Measurements from ENCODE around the gene FANCE.

GRCh38 chr6:35427435-35427834 lies 24.7 kb upstream of the FANCE start:
- TF ChIP-seq, protein P1, sequence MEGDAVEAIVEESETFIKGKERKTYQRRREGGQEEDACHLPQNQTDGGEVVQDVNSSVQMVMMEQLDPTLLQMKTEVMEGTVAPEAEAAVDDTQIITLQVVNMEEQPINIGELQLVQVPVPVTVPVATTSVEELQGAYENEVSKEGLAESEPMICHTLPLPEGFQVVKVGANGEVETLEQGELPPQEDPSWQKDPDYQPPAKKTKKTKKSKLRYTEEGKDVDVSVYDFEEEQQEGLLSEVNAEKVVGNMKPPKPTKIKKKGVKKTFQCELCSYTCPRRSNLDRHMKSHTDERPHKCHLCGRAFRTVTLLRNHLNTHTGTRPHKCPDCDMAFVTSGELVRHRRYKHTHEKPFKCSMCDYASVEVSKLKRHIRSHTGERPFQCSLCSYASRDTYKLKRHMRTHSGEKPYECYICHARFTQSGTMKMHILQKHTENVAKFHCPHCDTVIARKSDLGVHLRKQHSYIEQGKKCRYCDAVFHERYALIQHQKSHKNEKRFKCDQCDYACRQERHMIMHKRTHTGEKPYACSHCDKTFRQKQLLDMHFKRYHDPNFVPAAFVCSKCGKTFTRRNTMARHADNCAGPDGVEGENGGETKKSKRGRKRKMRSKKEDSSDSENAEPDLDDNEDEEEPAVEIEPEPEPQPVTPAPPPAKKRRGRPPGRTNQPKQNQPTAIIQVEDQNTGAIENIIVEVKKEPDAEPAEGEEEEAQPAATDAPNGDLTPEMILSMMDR (IDR thresholded peaks at IDR 0.05 in 2 of 3, conservative IDR thresholded peaks at IDR 0.05 in 1 of 3; ENCODE audit: borderline replicate concordance in 1 of 3, insufficient read depth in 1 of 3, low read depth in 2 of 3, low read length in 2 of 3): no peak
- TF ChIP-seq, protein P2, sequence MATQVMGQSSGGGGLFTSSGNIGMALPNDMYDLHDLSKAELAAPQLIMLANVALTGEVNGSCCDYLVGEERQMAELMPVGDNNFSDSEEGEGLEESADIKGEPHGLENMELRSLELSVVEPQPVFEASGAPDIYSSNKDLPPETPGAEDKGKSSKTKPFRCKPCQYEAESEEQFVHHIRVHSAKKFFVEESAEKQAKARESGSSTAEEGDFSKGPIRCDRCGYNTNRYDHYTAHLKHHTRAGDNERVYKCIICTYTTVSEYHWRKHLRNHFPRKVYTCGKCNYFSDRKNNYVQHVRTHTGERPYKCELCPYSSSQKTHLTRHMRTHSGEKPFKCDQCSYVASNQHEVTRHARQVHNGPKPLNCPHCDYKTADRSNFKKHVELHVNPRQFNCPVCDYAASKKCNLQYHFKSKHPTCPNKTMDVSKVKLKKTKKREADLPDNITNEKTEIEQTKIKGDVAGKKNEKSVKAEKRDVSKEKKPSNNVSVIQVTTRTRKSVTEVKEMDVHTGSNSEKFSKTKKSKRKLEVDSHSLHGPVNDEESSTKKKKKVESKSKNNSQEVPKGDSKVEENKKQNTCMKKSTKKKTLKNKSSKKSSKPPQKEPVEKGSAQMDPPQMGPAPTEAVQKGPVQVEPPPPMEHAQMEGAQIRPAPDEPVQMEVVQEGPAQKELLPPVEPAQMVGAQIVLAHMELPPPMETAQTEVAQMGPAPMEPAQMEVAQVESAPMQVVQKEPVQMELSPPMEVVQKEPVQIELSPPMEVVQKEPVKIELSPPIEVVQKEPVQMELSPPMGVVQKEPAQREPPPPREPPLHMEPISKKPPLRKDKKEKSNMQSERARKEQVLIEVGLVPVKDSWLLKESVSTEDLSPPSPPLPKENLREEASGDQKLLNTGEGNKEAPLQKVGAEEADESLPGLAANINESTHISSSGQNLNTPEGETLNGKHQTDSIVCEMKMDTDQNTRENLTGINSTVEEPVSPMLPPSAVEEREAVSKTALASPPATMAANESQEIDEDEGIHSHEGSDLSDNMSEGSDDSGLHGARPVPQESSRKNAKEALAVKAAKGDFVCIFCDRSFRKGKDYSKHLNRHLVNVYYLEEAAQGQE (IDR thresholded peaks at IDR 0.05; ENCODE audit: low read depth): no peak
- TF ChIP-seq CEBPB (IDR thresholded peaks at IDR 0.05; ENCODE audit: low read depth): no peak
- TF ChIP-seq POLR2AphosphoS5 (IDR thresholded peaks at IDR 0.05; ENCODE audit: low read depth, low read length): no peak
- TF ChIP-seq POLR2A (IDR thresholded peaks at IDR 0.05; ENCODE audit: borderline replicate concordance, extremely low read depth, insufficient read depth, insufficient read length): no peak
- no peak for TF ChIP-seq ZNF274 (IDR thresholded peaks at IDR 0.05; ENCODE audit: low read depth, low read length)
- no peak for TF ChIP-seq EZH2 (IDR thresholded peaks at IDR 0.05)
- no peak for TF ChIP-seq YY1 (IDR thresholded peaks at IDR 0.05; ENCODE audit: extremely low read depth, insufficient replicate concordance, low read depth, low read length)
- TF ChIP-seq, protein P3, sequence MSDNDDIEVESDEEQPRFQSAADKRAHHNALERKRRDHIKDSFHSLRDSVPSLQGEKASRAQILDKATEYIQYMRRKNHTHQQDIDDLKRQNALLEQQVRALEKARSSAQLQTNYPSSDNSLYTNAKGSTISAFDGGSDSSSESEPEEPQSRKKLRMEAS (IDR thresholded peaks at IDR 0.05): no peak
- TF ChIP-seq CBX3 (IDR thresholded peaks at IDR 0.05; ENCODE audit: low read depth): no peak
- TF ChIP-seq TCF7L2 (IDR thresholded peaks at IDR 0.05; ENCODE audit: borderline replicate concordance, extremely low read depth, insufficient read depth, insufficient read length): no peak

Measured in HCT116 (cell line).